GM23248 (cell line): Measurements from ENCODE around the gene RNASE9.

Experiments
- EZH2 ChIP-seq: fragments of 200-600 bp; sonication (generic); IDR thresholded peaks from 2 replicates; pipeline ENCODE4 v1.6.1; 2018; ENCODE audit warnings: antibody characterized with exemption, mild to moderate bottlenecking; ENCODE audit not compliant: insufficient read depth, poor library complexity, severe bottlenecking
- EZH2phosphoT487 ChIP-seq: fragments of 200-600 bp; sonication (generic); IDR thresholded peaks from 2 replicates; pipeline ENCODE4 v1.6.1; 2018; ENCODE audit warnings: antibody characterized with exemption, moderate library complexity, mild to moderate bottlenecking, low read depth; ENCODE audit not compliant: insufficient read depth

- TF ChIP-seq EZH2, result no peak
- no peak for TF ChIP-seq EZH2phosphoT487
Measured at GRCh38 chr14:20583142-20583541, 22.3 kb upstream of the RNASE9 start.
